WTC11 (cell line): ENCODE measurements around the gene REPIN1. TPM values are rescaled to one million over a fixed set of nuclear protein-coding genes. Genes with fewer than 3 reads are reported as not detected.

Experiments used
- ATAC-seq: fragments of 200-7000 bp; cut with Tn5 transposase; 2 replicates; pipeline ENCODE4 v1.10.0; 2021; ENCODE audit warnings: mild to moderate bottlenecking, moderate library complexity
- CTCF ChIA-PET: fragments of 300-600 bp; sonication (Branson Sonifier 250); formaldehyde crosslinking; loops from one replicate; lab custom pipeline; 2021; ENCODE audit warnings: antibody characterized with exemption; lab: Charles Lee
- POLR2A ChIA-PET: fragments of 350-600 bp; sonication (Branson Sonifier 250); formaldehyde crosslinking; loops from one replicate; lab custom pipeline; 2021; ENCODE audit warnings: antibody characterized with exemption; lab: Charles Lee
- DNase-seq: peaks from one replicate; pipeline ENCODE4 v3.0.0; 2021; ENCODE audit warnings: low spot score
- H3K27ac Mint-ChIP-seq: 2 replicates; pipeline ENCODE4 v1.8.0; 2021; ENCODE audit warnings: mixed read lengths
- H3K27me3 Mint-ChIP-seq: 2 replicates; pipeline ENCODE4 v1.8.0; 2021; ENCODE audit warnings: low read depth, mild to moderate bottlenecking, moderate library complexity, mixed read lengths
- H3K36me3 Mint-ChIP-seq: 2 replicates; pipeline ENCODE4 v1.8.0; 2021; ENCODE audit warnings: mixed read lengths
- H3K4me1 Mint-ChIP-seq: 2 replicates; pipeline ENCODE4 v1.8.0; 2022; ENCODE audit warnings: mixed read lengths
- H3K4me3 Mint-ChIP-seq: 2 replicates; pipeline ENCODE4 v1.8.0; 2021; ENCODE audit warnings: mild to moderate bottlenecking, moderate library complexity, mixed read lengths
- H3K9me3 Mint-ChIP-seq: 2 replicates; pipeline ENCODE4 v1.8.0; 2021; ENCODE audit warnings: mixed read lengths
- CREM ChIP-seq: sonication (generic); formaldehyde crosslinking; IDR thresholded peaks from 2 replicates; pipeline ENCODE4 v1.8.1; 2022; ENCODE audit warnings: mild to moderate bottlenecking, missing genetic modification reagents, moderate library complexity
- CTCF ChIP-seq: fragments of 200-600 bp; IDR thresholded peaks from 2 replicates; pipeline ENCODE4 v1.8.0; 2022; ENCODE audit warnings: antibody characterized with exemption
- E2F1 ChIP-seq: sonication (generic); formaldehyde crosslinking; IDR thresholded peaks from 2 replicates; pipeline ENCODE4 v1.8.0; 2022; ENCODE audit warnings: mild to moderate bottlenecking, missing genetic modification reagents
- HMGXB4 ChIP-seq: sonication (generic); formaldehyde crosslinking; IDR thresholded peaks from 2 replicates; pipeline ENCODE4 v1.8.1; 2023; ENCODE audit warnings: mild to moderate bottlenecking, moderate library complexity, missing genetic modification reagents
- NR3C1 ChIP-seq: sonication (generic); formaldehyde crosslinking; conservative IDR thresholded peaks from 2 replicates; pipeline ENCODE4 v1.8.1; 2023; ENCODE audit warnings: low read depth, mild to moderate bottlenecking, missing genetic modification reagents
- ZNF121 ChIP-seq: sonication (generic); formaldehyde crosslinking; IDR thresholded peaks from 2 replicates; pipeline ENCODE4 v1.8.0; 2023; ENCODE audit warnings: missing genetic modification reagents
- total RNA-seq: library from RNA; stranded (reverse); gene quantifications from 3 replicates; pipeline ENCODE4 v1.2.3, GENCODE V29; 2021

The REPIN1 gene
- total RNA-seq, 1 experiment from 2014 or later = 130 TPM

- CTCF ChIA-PET = interaction anchor here (0.6 to 1.5 kb wide), 10 partner anchors 9 to 333 kb away, joined by 3 to 9 read pairs (median 3); no protein-coding TSS in a partner anchor
- peak; percentile 89 for DNase-seq
- H3K27me3 Mint-ChIP-seq = no peaks in the 10 kb centered on the region
- H3K4me3 Mint-ChIP-seq = no peak overlapping the region
- ATAC-seq = peak; percentile 97
- H3K36me3 Mint-ChIP-seq = no peaks in the 10 kb centered on the region
- no peak for TF ChIP-seq HMGXB4 (CRISPR knock-in tag)
- peak; percentile 84 for TF ChIP-seq CTCF
- TF ChIP-seq ZNF121 (CRISPR knock-in tag) = 0 out of 2 replicates have a peak, but pooled peaks have one; percentile 30
- peaks cover 18% of the 10 kb centered on the region for H3K9me3 Mint-ChIP-seq
- peak overlapping the region; percentile 62; the same call in 1 of the 2 replicates for H3K27ac Mint-ChIP-seq
- H3K4me1 Mint-ChIP-seq = peaks cover 21% of the 10 kb centered on the region
- POLR2A ChIA-PET = no interaction called here
These were observed 52.5 kb downstream of the REPIN1 start for GRCh38 chr7:150420987-150421674.

- Mint-ChIP-seq H3K27me3 (no peaks in the 10 kb centered on the region), H3K27ac (no peak overlapping the region)
- TF ChIP-seq CREM (CRISPR knock-in tag) (no peak), NR3C1 (CRISPR knock-in tag) (no peak), E2F1 (CRISPR knock-in tag) (no peak)
- TF ChIP-seq, all 79 proteins: peak for 0
- no peaks in the 10 kb centered on the region for H3K36me3 Mint-ChIP-seq
- POLR2A ChIA-PET = no interaction called here
- H3K4me3 Mint-ChIP-seq = no peak overlapping the region
- ATAC-seq (no peak), DNase-seq (peak; percentile 9)
- CTCF ChIA-PET = interaction anchor here (0.6 to 1.5 kb wide), 10 partner anchors 10 to 332 kb away, joined by 3 to 9 read pairs (median 3); no protein-coding TSS in a partner anchor
- H3K4me1 Mint-ChIP-seq = peaks cover 21% of the 10 kb centered on the region
- peaks cover 18% of the 10 kb centered on the region for H3K9me3 Mint-ChIP-seq
These were observed 53.2 kb downstream of the REPIN1 start for GRCh38 chr7:150421831-150422230.

Other genes starting within 250 kb of the REPIN1 start
- 27.7 to 33.3 TPM (median 32.7 TPM) in 3 replicates for gene LRRC61, start 45.5 kb upstream of the REPIN1 start, total RNA-seq
- 0.96 to 1.5 TPM (median 1.4 TPM) in 3 replicates for gene ACTR3C, start 45.3 kb upstream of the REPIN1 start, total RNA-seq
- 193 to 230 TPM (median 197 TPM) in 3 replicates for gene RARRES2, start 27.2 kb upstream of the REPIN1 start, total RNA-seq
- gene ZNF775, start 10.5 kb downstream of the REPIN1 start, total RNA-seq = 24.1 to 26.6 TPM (median 25.4 TPM) in 3 replicates
- 0.09 to 0.18 TPM (median 0.09 TPM) in 3 replicates for gene GIMAP8, start 81.8 kb downstream of the REPIN1 start, total RNA-seq
- 0.37 to 0.48 TPM (median 0.37 TPM) in 3 replicates for gene GIMAP7, start 146.1 kb downstream of the REPIN1 start, total RNA-seq
- gene GIMAP4, start 198.6 kb downstream of the REPIN1 start, total RNA-seq = 0.28 to 0.39 TPM (median 0.30 TPM) in 3 replicates